HG03378 (cell line): Measurements from ENCODE around the gene PFKFB2.

Source experiments
- ATAC-seq: cut with Tn5 transposase; IDR thresholded peaks from one replicate; pipeline ENCODE4 v1.9.1; 2021; ENCODE audit warnings: mild to moderate bottlenecking, moderate library complexity; ENCODE audit not compliant: unreplicated experiment

The PFKFB2 gene

DNA sequence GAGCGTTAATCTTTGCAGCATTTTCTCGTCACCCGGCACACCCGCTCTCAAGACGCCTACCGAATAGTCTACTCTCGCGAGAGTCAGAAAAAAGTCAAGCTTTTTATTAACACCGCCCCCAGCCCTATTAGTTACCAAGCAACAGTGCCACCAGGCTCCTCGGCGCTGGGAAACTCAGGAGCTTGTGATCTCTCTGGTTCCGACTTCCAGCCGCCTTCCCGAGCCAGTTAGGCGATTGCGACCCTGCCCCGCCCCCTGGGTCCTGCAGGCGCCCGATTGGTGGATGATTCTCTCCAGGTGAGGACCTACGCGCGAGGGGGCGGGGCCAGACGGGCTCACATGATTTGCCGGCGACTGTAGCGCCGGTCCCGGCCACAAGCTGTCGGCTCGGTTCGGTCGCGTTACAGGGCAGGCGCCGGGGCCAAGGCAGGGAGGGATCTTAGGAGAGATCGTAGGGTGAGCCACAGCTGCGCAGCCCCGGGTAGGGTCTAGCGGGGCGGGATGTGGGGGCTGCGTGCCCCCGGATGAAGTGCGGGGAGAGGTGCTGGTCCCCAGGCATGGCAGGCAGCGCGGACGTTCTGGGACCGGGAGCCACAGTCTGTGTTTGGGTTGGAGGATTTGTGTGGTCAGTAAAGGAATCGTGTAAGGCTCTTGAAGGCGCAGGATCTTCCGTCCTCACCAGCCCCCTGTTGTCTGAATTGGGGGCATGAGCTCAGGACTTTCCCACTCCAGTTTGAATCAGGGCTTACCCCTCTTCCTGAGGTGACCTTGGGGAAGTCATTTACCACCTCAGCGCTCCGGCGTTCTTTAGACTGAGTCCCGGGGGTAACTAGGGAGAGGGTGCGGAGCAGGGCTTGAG lies at the start of gene PFKFB2:
Gene PFKFB2, plus strand, starts transcription at position 365 of the 859 bp plus-strand sequence. CDS start 1,443 bp downstream, outside the sequence.
- ATAC-seq = peak; percentile 54

- no peak for ATAC-seq
These were observed 47.9 kb upstream of the PFKFB2 start for GRCh38 chr1:207004931-207005830.

GRCh38 chr1:207006083-207006482 lies 47.0 kb upstream of the PFKFB2 start:
- ATAC-seq = no peak

- ATAC-seq = no peak
These were observed 46.2 kb upstream of the PFKFB2 start for GRCh38 chr1:207006914-207007313.

GRCh38 chr1:207007352-207008033 lies 45.6 kb upstream of the PFKFB2 start:
- ATAC-seq = no peak

DNA sequence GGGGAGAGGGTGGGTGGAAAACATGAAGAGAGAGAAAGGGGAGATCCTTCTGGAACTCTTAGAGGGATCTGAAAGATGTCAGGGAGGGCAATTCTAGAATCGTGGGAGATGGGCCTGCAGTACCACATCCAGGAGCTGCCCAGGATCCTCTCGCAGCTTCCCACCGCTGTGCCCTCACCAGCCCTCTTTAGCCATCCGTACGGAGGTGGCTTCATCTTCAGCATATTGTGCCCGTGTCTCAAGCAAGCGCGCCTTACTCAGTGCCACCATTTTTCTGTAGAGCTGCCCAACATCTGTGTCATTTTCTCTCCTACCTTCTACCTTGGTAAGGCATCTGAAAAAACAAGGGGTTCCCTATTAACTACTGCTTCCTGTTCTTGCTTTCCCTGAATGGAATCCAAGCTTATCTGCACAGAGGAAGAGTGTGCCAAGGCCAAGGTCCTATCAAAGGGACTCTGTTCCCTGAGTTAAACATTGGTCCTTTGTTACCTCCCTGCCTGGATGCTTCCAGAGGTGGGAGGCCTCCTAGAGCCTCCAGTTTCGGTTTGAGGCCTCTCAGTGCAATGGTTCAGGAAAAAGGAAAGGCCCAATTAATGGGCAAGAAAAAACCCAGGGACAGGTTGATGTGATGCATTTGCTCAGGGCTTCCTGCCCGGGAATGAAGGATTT lies 43.8 kb upstream of the PFKFB2 start:
- ATAC-seq = no peak

- ATAC-seq = no peak
These were observed 43.1 kb upstream of the PFKFB2 start for GRCh38 chr1:207009945-207010344.

GRCh38 chr1:207010726-207011125 lies 42.3 kb upstream of the PFKFB2 start:
- no peak for ATAC-seq

DNA sequence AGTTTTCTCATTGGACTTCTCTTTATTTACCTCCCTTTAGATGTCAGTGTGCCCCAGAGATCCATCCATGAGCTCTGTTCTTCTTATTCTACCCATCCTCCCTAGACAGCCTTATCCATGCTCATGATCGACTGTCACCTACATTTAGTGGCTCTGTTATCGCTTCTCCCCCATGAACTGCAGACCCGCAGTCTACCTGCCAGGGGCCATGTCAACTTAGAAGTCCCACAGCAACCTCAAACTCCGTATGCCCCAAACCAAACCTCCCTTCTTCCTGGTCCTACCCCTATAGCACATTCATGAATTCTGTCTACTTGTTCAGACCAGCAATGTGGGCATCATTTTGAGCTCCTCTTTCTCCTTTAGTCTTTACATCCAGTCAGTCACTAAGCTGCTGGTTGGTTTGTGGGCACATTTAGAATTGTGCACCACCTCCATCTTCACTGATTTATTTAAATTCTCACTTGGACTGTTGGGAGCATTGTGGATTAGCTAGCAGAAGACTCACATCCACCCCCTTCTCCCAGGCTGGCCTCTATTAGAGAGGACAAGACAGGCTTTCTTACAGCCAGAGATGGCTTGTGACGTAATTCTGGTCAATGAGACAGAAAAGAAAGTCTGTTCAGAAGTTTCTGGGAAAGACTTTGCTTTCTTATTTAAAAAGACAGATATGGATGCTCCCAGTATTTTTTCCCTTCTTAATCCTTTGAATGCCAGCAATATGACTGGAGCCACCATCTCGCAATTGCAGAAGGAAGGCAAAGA lies 39.6 kb upstream of the PFKFB2 start:
- ATAC-seq = no peak

GRCh38 chr1:207014728-207015127 lies 38.3 kb upstream of the PFKFB2 start:
- ATAC-seq = no peak

GRCh38 chr1:207015791-207016190 lies 37.3 kb upstream of the PFKFB2 start:
- no peak for ATAC-seq

- ATAC-seq = no peak
These were observed 35.2 kb upstream of the PFKFB2 start for GRCh38 chr1:207017615-207018559.

DNA sequence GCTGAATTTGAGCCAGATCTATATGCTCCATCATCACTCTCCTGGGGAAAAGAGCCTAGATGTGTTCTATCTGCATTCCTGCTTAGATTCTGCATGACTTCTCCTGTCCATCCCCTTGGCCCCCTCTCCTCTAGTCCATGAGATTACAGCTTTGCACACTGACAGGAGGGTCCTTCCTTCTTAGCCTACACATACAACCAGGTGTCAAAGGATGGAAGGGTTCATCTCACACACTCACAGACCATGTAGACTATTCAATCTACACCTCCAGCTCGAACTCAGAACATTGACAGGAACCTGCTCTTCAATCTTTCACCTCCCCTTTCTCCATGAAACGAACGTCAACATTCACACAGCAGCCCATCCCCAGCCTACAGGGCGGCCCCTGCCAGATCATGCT lies 34.4 kb upstream of the PFKFB2 start:
- ATAC-seq = no peak

DNA sequence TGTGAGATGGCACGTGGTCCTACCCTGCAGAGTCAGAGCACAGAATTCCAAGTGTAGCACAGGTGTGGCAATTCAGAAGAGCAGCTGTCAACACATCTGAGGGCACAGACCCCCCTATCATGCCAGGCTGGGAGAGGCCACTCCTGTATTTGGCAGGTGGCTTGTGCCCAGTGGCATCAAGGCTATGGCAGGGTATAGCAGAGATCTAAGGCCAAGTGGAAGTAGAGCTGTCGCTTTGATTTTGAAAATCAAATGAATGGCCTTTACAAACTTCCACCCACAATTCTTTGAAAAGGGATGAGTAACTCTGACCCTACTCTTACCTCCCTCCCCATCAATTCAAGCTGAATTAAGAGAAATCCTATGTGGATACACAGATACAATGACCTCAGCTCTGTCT lies 33.9 kb upstream of the PFKFB2 start:
- no peak for ATAC-seq

DNA sequence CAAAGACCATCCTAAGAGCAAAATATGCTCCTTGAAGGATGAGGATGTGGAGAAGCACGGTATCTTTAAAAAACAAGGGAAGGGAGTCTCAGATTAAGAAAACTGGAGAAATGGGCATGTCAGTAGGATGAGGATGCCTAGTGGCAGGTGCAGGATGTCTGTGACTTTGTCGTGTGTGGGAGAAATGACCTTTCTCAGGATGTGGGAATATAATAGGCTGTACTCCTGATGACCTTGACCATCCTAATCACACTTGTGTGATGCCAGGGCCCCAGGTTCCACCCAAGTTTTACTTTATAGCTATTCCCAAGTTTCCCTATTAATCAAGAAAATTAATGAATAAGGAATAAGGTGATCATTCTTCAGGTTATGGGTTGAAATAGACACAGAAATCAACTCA lies 33.4 kb upstream of the PFKFB2 start:
- no peak for ATAC-seq

- no peak for ATAC-seq
These were observed 32.9 kb upstream of the PFKFB2 start for GRCh38 chr1:207020065-207020708.

DNA sequence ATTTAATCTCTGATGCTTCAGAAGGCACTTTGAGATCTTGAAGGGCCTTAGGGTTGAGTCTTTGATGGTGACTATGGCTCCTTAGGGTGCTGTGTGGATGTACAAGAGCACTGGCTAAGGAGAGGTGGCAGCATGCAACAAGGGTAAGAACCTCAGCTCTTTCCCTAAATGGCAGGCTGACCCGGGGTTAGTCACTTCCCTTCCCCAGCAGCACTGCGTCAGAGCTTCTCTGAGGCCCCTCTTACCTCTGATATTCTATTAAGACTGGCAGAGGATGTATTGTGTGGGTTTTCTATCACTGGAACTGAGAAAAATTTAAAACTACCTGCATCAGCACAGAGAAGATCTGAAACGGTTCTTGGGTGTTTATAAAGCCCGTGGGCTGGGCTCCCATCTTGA lies 32.4 kb upstream of the PFKFB2 start:
- ATAC-seq = no peak

DNA sequence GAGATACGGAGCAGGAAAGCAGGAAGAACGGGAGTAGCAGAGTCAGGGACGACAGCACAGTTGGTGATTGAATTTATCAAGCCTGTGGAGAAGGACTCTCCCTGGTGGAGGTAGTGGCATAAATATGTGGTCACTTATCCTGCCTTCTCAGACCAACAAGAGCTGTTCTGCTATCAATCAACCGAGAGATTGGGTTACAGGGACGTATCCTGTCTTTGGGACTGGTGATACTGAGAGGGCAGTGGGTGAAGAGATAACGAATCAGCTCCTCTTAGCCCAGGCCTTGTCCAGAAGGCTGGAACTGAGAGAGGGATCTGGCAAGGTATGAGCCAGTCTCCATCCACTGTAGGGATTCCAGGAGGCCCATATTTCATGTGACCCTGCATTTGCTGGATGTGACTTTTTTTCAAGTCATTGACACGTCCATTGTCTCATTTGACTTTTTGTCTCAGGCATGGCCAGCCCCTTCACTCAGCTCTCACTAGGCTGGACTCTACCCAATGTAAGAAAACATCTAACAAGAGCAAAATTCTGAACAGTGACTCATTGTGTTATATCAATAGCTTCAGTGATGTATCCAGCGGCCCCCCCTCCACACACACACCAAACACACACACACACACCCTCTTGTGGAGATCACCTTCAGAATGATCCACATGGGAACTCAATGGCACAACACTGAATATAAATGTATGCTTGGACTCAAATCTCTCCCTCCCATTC lies 31.8 kb upstream of the PFKFB2 start:
- ATAC-seq = no peak
